ENCODE results near the gene RNF167.

RNF167 gene

DNA sequence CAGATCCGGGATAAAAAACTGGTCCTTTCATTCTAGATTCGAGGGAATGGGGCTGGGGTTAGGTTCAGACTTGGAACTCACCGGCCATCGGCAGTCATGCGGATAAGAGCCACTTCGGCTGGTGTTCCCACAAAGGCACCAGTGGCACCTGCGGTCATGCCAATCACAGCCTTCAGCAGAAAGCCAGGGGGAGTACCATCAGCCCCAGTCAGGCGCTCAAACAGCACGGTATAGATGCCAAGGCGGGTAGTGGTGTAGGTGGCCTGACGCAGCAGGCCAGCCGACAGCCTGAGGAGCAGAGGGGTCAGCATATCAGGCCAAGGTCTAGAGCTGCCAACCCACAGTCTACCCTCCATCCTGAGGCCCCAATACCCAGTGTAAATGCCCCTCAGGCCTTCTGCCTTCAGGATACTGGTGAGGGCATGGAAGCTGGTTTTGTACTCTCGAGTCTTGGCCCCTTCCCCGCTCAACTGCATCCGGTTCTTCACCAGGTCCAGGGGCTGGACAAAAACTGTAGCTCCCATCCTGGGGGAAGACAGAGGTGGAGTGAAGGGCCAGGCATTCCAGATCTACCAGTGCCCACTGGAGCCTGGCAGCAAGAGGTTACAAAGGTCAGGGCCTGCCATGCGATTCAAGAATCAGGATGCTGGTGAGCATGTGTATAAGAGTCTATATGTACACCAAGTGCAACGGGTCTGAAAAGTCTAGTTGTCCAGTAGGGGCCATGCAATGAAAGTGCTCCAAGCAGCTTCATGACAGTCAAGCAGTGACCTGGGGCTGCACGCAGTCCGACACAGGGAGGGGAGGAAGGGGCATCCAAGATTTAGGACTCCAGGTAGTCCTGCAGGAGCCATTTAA lies 1.2 kb upstream of the RNF167 start:
- peak; percentile 19 for DNase-seq (ENCODE audit: low spot score)

DNA sequence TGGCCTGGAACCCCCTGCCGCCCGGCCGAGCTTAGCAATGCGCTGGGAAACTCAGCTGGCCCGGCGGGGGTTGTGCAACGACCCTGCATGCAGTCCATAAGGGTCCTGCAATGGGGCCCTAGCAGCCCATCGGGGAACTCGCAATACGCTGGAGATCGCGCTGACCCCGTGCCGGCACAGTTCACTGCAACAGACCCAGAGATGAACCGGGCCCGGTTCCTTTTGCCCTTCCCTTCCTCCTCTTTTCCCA lies 597 bp upstream of the RNF167 start:
- DNase-seq (ENCODE audit: low spot score) = no peak

DNA sequence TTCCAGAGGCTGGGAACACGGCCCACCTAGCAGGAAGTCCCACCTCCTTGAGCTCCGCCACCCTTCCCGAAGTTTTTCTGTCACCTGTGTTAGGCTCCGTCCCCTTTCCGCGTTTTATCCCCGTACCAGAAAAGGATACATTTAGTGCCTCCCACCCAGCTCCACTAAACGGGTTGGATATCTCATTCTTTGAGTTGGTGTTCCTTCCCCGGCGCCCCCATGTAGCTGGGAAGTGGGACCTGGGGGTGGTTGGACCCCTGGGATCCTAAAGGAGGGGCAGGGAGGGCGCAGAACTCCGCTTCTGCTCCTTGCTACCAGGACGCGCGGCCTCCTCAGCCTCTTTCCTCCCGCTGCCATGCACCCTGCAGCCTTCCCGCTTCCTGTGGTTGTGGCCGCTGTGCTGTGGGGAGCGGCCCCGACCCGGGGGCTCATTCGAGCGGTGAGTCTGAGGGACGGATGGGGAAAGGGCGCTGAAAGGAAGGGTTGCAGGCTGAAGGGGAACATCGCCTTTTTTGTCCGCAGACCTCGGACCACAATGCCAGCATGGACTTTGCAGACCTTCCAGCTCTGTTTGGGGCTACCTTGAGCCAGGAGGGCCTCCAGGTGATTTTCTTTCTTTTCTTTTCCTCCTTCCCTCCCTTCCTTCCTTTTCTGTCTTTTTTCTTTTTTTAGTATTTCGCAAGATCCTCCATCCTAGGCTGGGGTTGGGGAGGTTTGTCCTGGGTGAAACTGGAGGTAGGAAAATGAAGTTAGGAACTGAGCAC lies 669 bp downstream of the RNF167 start:
- peak; percentile 21 for DNase-seq (ENCODE audit: low spot score)

DNA sequence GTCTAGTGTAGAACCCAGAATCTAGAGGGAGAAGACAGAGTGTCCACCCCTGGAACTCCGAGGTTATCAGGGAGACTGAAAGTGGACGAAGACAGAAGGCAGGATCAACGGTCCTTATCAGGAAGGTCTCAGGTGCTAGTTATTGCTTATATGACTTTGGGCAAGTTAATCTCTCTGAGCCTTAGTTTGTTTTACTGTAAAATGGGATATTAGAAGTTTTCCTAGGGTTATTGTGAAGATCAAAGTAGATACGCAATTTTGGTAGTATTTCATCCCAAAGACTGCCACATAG lies 1.2 kb downstream of the RNF167 start:
- no peak for DNase-seq (ENCODE audit: low spot score)

DNA sequence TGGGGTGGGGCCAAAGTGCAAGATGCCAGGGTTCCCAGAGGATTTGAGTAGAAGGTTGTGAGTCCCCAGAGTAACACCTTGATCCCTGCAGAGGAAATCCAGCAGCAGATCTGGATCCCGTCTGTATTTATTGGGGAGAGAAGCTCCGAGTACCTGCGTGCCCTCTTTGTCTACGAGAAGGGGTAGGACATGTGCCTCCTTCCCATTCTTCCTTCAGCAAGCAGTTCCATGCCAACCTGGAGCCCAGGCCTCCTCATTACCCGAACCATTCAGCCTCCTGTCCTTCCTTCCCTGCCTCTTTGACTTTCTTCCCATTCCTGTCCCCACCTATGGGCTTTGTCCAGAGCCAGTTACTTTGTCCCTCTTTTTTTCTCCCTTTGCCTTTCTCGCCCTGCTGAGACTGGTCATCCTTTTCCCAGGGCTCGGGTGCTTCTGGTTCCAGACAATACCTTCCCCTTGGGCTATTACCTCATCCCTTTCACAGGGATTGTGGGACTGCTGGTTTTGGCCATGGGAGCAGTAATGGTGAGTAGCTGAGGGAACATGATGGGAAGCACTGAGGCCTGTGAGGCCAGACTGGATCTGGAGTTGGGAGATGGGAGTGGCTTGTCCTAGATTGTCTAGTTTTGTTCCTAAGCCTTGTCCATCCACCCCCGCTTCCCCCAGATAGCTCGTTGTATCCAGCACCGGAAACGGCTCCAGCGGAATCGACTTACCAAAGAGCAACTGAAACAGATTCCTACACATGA lies 2.9 kb downstream of the RNF167 start:
- DNase-seq (ENCODE audit: low spot score) = peak; percentile 13

DNA sequence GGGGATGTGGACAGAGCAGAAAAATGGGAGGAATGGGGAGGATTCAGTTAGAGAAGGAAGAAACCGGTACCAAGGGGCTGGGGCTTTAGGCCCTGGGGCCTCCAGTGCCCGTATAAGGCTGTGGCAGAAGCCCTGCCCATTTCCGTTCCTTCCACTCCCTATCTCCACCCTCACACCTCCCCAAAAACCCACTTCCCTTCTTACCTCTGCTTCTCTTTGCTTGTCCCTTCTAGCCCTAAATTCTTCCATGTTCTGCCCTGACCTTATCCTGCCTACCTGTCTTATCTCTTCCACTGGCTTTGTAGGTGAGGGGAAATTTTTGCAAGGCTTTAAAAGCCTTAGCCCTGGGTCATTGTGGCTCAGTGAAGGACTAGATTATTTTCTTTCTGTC lies 4.1 kb downstream of the RNF167 start:
- DNase-seq (ENCODE audit: low spot score) = no peak

DNA sequence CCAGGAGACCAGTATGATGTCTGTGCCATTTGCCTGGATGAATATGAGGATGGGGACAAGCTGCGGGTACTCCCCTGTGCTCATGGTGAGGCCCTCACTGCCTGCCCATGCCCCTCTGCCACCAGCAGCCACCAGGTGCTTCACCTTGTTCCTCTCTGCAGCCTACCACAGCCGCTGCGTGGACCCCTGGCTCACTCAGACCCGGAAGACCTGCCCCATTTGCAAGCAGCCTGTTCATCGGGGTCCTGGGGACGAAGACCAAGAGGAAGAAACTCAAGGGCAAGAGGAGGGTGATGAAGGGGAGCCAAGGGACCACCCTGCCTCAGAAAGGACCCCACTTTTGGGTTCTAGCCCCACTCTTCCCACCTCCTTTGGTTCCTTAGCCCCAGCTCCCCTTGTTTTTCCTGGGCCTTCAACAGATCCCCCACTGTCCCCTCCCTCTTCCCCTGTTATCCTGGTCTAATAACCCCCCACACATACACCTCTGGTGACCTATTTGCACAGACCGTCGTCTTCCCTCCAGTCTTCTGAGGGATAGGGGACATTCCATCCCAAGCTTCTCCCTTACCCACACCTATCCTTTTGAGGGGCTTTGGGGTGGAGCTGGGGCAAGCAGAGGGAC lies 4.6 kb downstream of the RNF167 start:
- no peak for DNase-seq (ENCODE audit: low spot score)

DNA sequence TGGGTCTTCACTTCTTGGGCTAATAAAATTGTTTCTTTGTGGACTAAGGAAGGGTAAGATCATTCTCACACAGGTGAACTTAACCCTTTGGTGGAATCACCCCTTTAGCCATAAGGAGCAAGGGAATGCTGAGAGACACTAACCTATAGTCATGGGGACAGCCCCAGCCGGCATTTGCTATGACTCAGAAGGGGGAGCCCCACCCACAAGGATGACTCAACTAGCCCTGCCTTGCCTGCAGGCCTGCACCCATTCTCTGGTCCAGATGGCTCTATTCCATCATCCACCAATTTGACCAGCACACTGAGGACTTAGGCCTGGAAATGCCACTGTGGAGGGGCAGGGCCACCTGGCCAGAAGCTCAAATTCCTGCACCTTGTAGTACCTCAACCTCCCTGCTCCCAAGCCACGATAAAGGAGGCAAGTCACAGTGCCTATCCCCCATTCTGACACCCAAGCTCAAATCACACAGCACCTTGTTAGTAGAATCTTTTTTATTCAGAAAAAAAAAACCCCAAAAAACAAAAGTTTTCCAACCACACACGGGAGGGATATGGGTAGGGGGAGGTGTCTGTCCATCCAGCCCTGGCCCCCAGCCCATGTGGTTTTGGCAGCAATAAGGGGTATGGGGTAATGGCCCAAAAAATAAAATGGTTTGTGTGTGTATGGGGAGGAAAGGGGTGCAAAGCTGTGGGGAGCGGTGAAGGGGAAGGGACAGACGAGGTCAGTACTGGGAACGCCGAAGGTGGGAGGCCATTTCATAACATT lies 5.3 kb downstream of the RNF167 start:
- DNase-seq (ENCODE audit: low spot score) = peak; percentile 79

DNA sequence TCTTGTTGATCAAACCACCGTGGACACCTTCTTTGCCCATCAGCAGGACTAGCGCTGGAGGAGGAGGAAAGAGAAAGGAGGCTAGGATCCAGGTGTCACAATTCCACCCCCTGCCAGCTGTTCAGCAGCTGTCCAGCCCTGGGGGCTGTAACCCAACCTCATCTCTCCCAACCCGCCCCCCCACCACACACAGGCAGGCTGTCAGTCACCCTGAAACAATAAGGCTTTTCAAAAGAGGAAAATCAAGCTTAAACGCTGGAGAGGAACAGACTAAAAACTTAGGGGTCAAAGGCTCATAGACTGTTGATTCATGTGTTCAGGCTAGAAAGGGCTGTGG lies 5.8 kb downstream of the RNF167 start:
- DNase-seq (ENCODE audit: low spot score) = no peak

DNA sequence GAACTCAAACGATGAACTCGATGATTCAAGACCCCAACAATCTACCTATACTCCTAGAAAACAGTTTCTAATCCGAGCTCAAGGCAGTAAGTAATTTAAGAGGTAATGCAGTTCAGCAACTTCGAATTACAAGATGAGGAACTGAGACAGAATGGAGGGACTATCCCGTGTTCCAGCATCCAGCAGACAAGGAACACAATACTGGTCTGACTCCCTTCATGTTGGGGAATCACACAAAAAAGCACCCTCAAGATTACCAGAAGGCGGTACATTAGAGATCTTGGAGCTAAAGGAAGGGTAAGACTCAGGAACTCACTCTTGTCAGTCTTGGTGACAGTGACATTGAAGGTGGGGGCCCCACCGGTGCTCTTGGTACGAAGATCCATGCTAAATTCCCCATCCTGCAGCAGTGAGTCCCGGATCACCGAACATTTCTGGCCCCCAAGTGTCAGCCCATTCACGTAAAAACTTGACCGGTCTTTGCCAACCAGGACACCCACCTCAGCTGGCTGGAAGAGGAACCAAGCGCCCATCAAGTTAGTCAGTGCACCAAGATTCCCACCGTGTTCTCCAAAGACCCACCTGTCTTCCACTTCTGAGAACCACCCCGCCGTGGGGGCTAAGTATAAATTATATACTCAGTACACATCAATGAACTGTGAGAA lies 6.4 kb downstream of the RNF167 start:
- DNase-seq (ENCODE audit: low spot score) = no peak

DNA sequence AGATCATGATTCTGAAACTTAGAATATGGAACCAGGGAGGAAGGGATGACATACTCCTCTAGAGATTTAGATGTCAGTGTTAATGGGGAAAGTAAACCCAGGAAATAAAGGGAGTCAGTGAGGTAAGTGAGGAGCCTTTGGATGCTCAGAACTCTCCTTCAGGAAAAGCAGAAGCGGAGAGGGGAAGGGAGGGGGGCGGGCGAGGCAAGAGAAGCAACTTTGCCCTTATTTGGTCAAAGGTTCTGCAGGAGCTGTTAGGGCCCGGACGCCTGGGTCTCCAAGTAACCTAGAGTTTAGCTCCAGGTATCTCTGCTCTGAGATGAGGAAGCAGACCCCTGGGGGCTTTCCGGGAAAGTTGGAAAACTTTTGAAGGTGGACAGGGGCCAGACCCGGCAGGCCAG lies 6.9 kb downstream of the RNF167 start:
- no peak for DNase-seq (ENCODE audit: low spot score)

DNA sequence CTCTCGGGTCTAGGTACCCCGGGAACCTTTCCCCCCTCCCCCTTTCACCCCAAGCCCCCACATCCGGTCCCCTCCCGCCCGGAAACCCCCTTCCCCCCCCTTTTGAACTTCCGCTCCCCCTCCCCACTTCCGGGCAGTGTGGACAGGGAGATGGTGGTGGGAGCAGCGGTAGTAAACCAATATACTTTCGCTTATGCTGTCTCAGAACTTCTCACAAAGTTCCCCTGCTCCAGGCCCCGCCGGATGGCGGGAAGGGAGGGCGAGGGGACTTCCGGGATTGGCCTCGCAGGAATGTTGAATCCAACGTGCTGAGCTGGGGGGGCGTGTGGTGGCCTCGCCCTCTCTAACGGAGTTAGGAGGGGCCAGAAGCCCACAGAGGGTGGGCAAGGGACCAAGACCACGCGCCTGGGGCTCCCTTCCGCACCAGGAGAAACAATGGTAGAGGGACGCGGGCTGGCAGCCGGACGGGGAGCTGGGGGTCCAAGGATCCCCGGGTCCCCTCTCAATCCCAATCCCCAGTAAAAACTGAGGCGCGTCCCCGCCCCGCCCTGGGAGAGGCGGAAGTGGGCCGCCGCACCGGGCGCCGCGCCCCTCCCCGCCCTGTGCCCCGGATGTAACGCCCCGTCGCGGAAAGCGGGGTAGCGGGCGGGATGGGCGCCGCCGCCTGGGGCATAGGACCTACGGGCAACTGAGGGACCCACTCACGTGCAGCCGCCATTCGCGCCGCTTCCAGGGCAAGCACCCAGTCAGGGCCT lies 7.5 kb downstream of the RNF167 start:
- DNase-seq (ENCODE audit: low spot score) = no peak

DNA sequence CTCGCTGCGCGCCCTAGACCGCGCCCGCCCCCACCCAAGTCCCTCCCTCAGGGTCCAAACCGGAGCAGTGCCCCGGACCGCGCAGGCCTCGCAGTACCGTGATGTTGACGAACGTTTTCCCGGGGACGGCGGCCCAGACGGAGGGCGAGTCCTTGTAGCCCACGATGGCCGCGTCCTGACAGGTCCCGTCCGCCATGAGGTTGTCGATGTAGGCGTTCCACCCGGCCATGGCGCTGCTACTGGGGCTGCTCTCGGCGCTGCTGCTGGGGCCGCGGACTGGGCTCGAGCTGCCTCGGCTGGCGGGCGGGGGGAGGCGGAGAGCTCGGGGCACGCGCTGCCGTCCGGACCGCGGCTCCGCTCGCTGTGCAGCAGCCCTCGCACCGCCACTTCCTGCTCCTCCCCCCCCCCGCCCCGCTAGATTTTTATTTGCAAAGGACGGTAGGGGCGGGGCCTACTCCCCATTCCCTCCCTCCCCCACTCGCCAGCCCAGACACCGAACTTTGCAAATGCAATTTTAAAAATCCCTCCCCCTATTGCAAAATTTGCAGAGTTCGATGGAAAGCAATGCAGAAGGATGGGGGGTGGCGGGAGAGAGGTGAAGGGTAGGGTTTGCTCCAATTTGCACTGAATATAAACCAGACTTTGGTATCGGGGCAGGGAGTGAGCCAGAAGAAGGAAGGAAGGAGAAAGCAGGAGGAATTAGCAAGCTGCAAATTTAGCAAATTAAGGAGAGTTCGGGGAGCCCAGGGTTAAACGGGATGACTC lies 8.3 kb downstream of the RNF167 start, which contains the start of gene PFN1:
Gene PFN1, minus strand, starts transcription at position 365 of the 765 bp plus-strand sequence. Its CDS starts 136 bp downstream, at position 229.
- peak; percentile 74 for DNase-seq (ENCODE audit: low spot score)

DNA sequence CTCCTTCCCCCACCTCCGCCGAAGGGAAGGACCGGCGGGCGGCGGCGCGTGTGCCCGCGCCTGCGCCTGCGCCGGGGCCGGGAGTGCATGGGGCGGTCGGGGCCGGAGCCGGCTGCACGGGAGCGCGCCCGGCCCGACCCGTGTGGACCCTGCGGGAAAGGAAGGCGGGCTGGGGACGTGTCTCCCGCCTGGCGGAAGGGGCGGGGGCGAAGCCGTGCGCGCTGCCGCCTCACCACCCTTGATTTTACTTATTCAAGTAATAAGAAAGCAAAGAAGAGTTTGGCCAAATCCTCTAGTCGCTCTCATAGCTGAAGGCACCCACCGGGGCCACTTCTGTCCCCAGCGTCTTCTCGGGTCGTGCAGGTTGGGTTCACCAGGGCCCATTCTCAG lies 8.9 kb downstream of the RNF167 start:
- peak; percentile 71 for DNase-seq (ENCODE audit: low spot score)

DNA sequence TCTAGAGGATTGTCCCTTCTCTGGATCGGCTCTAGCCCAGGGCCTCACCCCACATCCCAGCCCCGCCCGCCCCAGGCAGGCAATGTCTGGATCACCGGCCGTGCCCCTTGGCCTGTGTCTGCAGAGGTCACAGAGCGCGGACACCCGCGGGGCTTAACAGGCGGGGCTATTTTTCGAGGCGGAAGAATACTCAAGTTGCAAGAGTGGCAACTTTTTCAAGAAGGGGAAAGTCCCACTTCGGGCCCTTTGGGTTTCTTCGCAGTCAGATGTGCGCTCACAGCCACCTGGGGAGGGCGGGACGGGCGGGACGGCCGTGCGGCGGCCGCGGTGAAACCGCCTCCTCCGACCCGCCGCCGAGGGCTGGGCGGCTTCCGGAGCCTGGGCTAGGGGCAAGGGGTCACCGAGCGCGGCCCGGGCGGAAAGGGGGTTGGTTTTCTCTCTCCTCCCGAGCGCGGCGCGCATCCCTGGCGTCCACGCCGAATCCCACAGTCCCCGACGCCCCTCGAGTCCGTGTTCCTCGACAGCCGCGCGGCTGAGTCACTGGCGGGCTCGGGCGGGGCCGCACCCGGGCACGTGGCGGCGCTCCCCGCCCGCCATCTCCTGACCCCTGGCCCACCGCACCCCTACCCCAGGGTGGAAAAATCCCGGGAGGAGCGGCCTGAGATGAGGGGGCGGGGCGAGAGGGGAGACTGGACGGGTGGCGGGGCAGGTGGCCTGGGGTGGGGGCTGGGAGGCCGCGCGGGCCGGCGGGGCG lies 9.4 kb downstream of the RNF167 start:
- no peak for DNase-seq (ENCODE audit: low spot score)

DNA sequence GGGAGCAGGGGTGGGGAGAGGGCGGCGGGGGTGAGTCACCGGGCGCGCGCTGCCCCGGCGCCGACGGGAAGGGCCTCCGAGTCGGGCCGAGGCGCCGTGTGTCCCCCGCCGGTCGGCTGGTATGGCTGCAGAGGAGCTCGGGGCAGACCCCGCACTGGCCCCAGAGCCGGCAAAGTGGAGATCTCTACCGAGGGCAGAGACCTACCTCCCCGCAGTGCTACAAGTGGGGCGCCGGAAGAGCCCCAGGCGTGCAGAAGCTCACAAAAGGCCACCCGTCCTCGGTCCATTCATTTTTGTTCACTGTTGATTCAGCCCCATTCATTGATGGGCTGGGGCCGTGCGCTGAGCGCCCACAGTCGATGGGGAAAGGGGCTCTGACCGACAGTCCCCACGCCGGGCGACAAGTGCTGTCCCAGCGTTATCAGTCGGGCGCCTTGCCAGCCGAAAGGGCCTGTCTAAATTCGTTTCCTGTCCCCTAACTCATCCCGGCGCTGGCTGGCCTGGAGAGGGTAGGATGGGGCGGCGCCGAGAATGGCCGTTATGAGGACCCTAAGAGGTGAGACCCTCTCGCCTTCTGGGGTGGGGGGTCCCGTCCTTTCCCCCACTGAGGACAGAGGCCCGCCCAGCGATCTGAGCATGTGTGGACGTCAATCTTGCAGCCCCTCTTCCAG lies 10.1 kb downstream of the RNF167 start:
- no peak for DNase-seq (ENCODE audit: low spot score)

DNA sequence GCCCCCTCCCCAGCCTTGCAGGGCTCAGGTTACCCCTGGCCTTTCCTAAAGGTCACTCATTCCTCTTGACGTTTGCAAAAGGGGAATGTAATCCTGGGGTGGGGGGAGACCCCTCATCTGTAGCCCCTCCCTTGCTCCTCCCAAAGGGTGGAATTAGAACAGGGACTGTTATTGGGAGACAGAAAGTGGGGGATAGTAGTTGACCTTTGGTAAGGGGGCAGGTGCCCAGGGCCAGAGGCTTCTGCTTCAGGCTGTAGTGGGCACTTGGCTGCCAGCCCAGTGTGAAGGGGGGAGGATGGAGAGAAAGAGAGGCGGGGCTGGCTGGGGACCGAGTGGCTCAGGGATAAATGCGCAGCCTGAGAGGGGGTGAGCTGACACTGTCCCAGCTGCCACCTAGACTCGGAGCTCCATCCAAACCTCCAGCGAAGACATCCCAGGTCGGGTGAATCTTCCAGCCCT lies 10.7 kb downstream of the RNF167 start, which contains the start of gene ENO3:
Gene ENO3, plus strand, starts transcription at position 374 of the 459 bp plus-strand sequence. CDS start 711 bp downstream, outside the sequence.
- DNase-seq (ENCODE audit: low spot score) = no peak

DNA sequence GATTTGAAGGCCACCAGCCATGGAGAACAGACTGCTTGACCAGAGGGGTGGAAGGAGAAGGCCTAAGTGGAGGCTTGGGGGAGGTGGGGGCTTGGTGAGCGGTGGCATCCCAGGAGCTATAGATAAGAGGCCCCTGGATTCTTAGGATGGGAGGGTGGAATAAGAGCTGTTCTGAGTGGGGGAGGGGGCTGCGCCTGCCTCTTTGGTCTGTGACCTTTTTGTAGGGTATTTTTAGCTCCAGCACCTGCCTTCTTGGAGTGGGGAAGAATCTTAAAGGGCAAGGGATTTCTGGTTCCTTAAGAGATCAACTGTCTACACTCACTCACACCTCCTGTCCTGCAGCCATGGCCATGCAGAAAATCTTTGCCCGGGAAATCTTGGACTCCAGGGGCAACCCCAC lies 11.4 kb downstream of the RNF167 start:
- no peak for DNase-seq (ENCODE audit: low spot score)
